Osteocyte (in vitro differentiated cells): ENCODE data around the gene IL3RA. TPM values are rescaled to one million over a fixed set of nuclear protein-coding genes. Genes with fewer than 3 reads are reported as not detected.

Experiments used
- DNase-seq: peaks from one replicate; pipeline ENCODE4 v3.0.0; 2021; ENCODE audit warnings: mixed read lengths; ENCODE audit not compliant: unreplicated experiment; ENCODE audit errors: extremely low spot score
- H3K27ac Mint-ChIP-seq: one replicate; pipeline ENCODE4 v1.8.0; 2021; ENCODE audit warnings: mild to moderate bottlenecking, mixed read lengths; ENCODE audit not compliant: unreplicated experiment
- H3K27me3 Mint-ChIP-seq: one replicate; pipeline ENCODE4 v1.8.0; 2021; ENCODE audit warnings: mixed read lengths; ENCODE audit not compliant: unreplicated experiment
- H3K36me3 Mint-ChIP-seq: one replicate; pipeline ENCODE4 v1.8.0; 2021; ENCODE audit warnings: mixed read lengths; ENCODE audit not compliant: unreplicated experiment
- H3K4me1 Mint-ChIP-seq: one replicate; pipeline ENCODE4 v1.8.0; 2021; ENCODE audit warnings: mixed read lengths; ENCODE audit not compliant: unreplicated experiment
- H3K4me3 Mint-ChIP-seq: one replicate; pipeline ENCODE4 v1.8.0; 2021; ENCODE audit warnings: mild to moderate bottlenecking, moderate library complexity, mixed read lengths; ENCODE audit not compliant: unreplicated experiment
- H3K9me3 Mint-ChIP-seq: one replicate; pipeline ENCODE4 v1.8.0; 2021; ENCODE audit warnings: mixed read lengths; ENCODE audit not compliant: unreplicated experiment
- total RNA-seq: library from RNA; stranded (reverse); gene quantifications from 2 replicates; pipeline ENCODE4 v1.2.1, GENCODE V29; 2021
- TF ChIP-seq, protein P1 (sequence below): fragments of 200-600 bp; sonication (generic); IDR thresholded peaks from 2 replicates; pipeline ENCODE4 v1.5.0; 2021; ENCODE audit warnings: antibody characterized with exemption, mild to moderate bottlenecking, moderate library complexity

Gene IL3RA
- total RNA-seq, 1 donor from 2014 or later = 0.24 TPM

DNA sequence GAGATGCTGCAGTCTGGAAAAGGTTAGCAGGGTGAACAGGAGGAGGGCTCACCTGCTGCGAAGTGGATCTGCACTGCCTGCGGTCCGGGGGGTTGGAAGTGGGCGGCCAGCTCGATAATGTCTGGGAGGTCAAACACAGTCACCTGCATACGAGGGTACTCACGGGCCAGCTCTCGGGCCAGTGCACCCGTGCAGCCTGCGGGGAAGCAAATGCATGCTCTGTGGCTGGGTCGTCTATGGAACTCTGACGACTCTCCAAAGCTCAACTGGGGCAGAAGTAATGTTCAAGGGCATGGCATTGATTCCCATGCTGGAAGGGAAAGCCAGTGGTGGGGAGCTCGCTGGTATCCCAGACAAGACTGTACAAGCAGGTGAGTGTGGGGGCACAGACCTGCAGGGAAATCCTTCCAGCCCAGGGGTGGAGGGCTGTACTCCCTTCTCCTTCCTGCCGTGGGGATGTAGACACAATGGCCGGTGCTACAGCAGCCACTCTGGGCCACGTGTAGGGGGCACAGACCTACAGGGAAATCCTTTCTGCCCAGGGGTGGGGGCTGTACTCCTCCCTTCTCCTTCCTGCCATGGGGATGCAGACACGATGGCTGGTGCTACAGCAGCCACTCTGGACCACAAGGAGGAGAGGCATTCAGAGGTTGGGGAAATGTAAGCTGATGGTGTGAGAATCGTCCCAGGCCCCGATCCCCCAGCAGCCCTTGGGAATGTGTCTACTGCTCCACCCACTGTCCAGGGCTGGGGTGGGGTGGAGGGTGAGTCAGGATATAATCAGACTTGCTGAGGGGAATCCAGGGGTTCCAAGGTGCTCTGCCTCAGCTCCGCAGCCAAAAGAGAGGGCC lies 81.6 kb downstream of the IL3RA start:
- Mint-ChIP-seq H3K27ac (no peak overlapping the region), H3K9me3 (no peaks in the 10 kb centered on the region), H3K4me3 (no peak overlapping the region), H3K36me3 (peaks cover 34% of the 10 kb centered on the region), H3K4me1 (no peaks in the 10 kb centered on the region), H3K27me3 (no peaks in the 10 kb centered on the region)
- TF ChIP-seq, protein P1, sequence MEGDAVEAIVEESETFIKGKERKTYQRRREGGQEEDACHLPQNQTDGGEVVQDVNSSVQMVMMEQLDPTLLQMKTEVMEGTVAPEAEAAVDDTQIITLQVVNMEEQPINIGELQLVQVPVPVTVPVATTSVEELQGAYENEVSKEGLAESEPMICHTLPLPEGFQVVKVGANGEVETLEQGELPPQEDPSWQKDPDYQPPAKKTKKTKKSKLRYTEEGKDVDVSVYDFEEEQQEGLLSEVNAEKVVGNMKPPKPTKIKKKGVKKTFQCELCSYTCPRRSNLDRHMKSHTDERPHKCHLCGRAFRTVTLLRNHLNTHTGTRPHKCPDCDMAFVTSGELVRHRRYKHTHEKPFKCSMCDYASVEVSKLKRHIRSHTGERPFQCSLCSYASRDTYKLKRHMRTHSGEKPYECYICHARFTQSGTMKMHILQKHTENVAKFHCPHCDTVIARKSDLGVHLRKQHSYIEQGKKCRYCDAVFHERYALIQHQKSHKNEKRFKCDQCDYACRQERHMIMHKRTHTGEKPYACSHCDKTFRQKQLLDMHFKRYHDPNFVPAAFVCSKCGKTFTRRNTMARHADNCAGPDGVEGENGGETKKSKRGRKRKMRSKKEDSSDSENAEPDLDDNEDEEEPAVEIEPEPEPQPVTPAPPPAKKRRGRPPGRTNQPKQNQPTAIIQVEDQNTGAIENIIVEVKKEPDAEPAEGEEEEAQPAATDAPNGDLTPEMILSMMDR = no peak
- no peak for DNase-seq

DNA sequence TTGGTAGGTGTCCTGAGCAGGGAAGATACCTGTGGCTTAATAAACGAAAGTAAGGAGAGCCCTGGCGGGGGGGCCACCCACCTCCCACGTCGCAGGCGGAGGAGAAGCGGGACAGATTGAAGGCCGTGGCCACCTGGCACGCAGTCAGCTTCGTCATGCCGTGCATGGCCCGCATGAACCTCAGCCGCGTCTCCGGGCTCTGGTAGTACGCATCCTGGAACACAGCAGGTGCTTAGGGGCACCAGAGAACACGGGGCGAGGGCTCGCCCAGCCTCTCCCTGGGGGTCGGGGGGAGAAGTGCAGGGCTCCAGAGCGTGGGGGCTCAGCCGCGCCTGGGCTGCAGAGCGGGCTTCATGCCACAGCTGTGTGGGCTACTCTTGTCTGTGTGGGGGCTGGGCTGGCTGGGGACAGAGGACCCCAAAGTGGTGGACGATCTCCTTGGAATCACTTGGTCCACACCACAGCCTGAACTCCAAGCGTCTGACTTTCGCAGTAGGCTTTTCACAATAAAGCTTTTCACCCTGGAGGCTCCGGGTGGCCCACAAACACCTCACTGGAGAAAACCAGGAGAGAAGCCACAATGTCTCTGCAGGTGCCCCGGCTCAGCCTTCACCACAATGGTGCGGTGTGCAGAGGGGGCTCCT lies 82.4 kb downstream of the IL3RA start:
- TF ChIP-seq, protein P1 = no peak
- Mint-ChIP-seq H3K9me3 (no peaks in the 10 kb centered on the region), H3K36me3 (peaks cover 28% of the 10 kb centered on the region), H3K4me1 (no peaks in the 10 kb centered on the region), H3K27me3 (no peaks in the 10 kb centered on the region), H3K27ac (no peak overlapping the region), H3K4me3 (no peak overlapping the region)
- DNase-seq = no peak

DNA sequence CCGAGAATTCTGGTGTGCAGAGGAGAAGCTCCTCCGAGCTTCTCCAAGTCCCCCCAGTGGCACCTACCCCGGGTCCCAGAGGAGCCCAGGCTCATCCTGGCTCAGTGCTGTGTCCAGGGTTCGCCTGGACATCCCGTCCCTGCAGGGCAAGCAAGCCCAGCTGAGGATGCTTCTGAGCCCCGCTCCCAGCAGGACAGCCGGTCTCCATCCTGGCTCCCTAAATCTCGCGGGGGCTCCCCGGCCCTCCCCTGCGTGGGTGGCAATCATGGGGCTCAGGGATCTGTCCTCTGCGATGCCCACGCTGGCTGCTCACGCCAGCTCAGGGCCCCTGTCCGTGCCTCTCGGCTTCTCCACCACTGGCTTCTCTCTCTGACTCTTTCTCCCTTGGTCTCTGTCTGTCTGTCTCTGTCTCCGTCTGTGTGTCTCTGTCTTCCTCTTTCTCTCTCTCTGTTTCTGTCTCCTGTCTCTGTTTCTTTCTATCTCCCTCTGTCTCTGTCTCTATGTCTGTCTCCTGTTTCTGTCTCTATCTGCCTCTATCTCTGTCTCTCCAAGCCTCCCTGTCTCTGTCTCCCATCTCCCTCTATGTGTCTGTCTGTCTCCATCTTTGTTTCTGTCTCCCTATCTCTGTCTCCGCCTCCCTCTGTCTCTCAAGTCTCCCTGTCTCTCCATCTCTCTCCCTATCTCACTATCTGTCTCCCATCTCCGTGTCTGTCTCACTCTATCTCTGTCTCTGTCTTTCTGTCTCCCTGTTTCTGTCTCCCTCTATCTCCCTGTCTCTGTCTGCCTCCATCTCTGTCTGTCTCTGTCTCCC lies 83.2 kb downstream of the IL3RA start:
- Mint-ChIP-seq H3K36me3 (peaks cover 27% of the 10 kb centered on the region), H3K4me3 (no peak overlapping the region), H3K27me3 (no peaks in the 10 kb centered on the region), H3K4me1 (no peaks in the 10 kb centered on the region), H3K9me3 (peaks cover under 1% of the 10 kb centered on the region), H3K27ac (no peak overlapping the region)
- TF ChIP-seq, protein P1 = no peak
- no peak for DNase-seq

DNA sequence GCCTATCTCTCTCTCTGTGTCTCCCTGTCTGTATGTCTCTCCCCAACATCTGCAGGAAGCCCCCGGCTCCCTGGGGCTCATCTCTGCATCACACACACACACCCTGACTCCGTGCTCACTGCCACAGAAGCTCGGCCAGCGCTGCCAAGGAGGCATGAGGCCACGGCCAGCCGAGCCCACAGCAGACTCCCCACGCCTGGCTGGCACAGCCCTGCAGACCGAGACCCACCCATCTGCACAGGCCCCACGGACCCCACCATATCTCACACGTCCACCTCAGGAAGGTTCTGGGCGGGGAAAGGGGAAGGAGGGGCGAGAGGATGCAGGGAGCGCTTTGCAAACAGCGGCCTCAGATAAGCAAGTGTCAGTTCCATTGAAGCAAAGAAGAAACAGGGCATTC lies 83.8 kb downstream of the IL3RA start:
- H3K36me3 Mint-ChIP-seq = peaks cover 31% of the 10 kb centered on the region
- no peaks in the 10 kb centered on the region for H3K4me1 Mint-ChIP-seq
- peaks cover 5% of the 10 kb centered on the region for H3K9me3 Mint-ChIP-seq
- DNase-seq = no peak
- H3K27me3 Mint-ChIP-seq = no peaks in the 10 kb centered on the region
- H3K27ac Mint-ChIP-seq = no peak overlapping the region
- H3K4me3 Mint-ChIP-seq = no peak overlapping the region
- TF ChIP-seq, protein P1 = no peak
